ENCODE measurements around the gene BIRC2.

DNA sequence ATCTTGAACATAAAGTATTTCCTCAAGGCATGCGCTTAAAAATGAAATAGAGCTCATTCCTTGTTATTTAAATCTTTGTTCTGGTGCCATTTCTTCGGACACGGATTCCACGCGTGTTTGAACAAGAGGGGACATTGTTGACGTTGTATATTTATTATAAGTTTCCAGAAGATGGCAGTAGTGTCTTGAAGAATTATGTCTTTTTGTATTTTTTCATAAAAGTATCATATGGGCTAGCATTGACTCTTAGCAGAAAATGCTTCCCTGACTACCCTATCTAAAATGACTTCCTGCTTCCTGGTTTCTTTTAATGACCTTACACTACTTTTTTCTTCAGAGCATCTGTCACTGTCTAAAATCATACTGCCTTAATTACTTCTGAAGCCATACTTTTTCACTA is 20.4 kb downstream of the BIRC2 start:
- TF ChIP-seq, protein P1, sequence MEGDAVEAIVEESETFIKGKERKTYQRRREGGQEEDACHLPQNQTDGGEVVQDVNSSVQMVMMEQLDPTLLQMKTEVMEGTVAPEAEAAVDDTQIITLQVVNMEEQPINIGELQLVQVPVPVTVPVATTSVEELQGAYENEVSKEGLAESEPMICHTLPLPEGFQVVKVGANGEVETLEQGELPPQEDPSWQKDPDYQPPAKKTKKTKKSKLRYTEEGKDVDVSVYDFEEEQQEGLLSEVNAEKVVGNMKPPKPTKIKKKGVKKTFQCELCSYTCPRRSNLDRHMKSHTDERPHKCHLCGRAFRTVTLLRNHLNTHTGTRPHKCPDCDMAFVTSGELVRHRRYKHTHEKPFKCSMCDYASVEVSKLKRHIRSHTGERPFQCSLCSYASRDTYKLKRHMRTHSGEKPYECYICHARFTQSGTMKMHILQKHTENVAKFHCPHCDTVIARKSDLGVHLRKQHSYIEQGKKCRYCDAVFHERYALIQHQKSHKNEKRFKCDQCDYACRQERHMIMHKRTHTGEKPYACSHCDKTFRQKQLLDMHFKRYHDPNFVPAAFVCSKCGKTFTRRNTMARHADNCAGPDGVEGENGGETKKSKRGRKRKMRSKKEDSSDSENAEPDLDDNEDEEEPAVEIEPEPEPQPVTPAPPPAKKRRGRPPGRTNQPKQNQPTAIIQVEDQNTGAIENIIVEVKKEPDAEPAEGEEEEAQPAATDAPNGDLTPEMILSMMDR (IDR thresholded peaks at IDR 0.05; ENCODE audit: low read length), result no peak; the same call in 1 of the 2 replicates
- TF ChIP-seq EZH2 (optimal IDR thresholded peaks at IDR 0.05; ENCODE audit: low read depth, low read length), result no peak
